T follicular helper cell (primary cell): Measurements from ENCODE around the gene ZNF853.
"Not testable (repeated sequence)": the region's sequence is repeated elsewhere in the genome, so short reads cannot be mapped to it uniquely, and the experiment has no call there.

Experiments
- DNase-seq: peaks from one replicate; pipeline ENCODE4 v3.0.0-alpha.2; 2020; ENCODE audit warnings: low read depth
- total RNA-seq, 2 experiments: gene quantifications; one replicate each; lab custom pipeline; 2026; lab: John Stamatoyannopoulos, UW

ZNF853 gene
- 4.0 to 8.1 reads per million in 2 experiments for total RNA-seq

DNA sequence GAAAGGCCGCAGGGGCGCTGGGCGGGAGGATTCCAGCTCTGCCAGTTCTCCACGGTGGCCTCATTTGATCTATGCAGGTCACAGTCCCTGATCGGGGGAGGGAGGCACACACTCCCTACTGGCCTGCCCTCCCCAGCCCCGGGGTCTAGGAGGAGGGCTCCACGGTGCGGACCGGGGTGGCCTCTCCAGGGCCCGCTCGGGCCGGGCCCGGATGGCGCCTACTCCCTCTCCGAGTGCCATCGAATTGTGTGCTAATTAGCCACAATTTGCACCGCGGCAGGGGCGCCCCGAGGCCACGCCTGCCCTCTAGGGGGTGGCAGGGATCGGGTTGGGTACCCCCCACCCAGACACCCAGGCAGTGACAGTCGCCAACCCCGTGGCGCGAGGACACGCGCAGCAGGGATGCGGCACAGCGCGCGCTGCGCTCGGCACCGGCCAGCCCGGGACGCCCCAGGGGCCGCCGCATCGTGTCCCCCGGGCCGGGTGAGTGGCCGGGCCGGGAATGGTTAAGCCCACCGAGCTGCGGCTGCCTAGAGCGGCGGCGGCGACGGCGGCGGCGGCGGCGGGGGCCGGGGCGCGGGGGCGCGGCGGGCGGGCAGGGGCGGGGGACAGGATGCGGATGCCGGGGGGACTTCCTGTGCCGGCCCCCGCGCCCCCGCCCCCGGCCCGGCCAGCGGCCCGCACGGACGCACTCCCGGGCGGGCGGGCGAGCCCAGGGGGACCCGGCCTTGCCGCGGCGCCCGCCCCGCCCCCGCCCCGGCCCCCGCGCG is at the start of gene ZNF853:
Gene ZNF853 (plus strand): TSS at position 658 of the 770 bp plus-strand sequence. CDS start 565 bp downstream, outside the sequence.
- DNase-seq, result no peak

- no peak for DNase-seq
These were observed 49.8 kb upstream of the ZNF853 start for GRCh38 chr7:6565655-6566054.

GRCh38 chr7:6567886-6568285 is 47.5 kb upstream of the ZNF853 start:
- DNase-seq, result no peak

GRCh38 chr7:6571160-6571779 is 44.1 kb upstream of the ZNF853 start:
- no peak for DNase-seq

DNA sequence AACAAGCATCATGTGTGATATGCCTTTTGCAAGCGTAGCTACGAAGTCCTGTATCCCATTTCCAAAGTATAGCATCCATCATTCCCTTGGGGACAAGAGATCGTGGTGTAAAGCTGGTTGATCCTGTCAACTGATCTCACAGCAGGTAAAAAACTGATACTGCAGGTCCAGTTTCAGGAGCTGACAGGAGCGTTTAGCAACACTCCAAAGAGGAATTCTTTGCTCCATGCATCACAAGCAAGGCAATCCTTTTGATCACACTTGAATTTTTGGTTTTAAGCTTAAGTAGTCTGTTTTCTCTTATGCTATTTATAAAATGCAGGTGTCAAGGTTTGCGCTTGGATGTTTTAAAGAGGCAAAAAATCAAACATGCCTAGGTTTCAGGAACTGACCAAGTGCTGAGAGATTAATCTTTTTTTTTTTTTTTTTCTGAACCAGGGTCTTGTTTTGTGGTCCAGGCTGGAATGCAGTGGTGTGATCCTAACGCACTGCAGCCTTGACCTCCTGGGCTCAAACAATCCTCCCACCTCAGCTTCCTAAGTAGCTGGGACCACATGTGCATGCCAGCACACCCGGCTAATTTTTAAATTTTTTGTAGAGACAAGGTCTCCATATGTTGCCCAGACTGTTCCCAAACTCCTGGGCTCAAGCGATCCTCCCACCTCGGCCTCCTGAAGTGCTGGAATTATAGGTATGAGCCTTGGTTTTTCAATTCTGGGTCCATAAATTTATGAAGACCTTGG is 40.0 kb upstream of the ZNF853 start:
- DNase-seq, result no peak

DNA sequence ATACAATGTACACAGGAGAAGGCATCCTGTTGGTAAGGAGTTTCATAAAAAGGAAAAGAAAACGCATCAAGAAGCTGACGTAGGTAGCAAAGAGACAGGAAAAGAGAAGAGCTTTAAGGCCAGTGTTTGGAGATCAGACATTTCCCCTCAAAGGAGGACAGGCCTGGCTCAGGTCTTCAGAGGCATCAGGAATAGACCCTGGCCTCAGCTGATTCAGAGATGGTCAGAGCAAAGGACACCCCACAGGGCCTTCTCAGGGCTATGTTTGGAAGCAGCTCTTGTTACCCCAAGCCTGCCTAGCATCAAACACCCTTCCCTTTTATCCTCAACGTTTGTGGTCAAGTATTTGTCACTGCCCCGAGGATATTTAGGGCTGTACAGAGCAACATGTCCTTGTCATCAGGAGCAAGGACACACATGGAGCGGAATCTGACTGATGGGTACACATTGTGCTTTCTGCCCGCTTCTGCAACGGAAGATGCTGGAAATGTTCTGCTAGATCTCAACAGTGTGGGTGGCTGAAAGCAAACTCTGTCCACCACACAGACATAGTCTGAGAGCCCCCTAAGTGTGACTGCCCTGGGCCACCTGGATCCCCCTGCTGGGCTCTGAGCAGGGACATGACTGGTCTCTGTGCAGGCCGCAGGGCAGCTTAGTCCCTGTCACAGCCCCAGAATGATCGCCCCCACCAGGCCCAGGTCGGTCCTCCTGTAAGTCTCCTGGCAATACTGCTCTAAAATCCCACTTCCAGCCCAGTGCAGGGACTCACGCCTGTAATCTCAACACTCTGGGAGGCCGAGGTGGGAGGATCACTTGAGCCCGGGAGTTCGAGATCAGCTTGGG is 39.2 kb upstream of the ZNF853 start:
- DNase-seq, result no peak

GRCh38 chr7:6576867-6577368 is 38.5 kb upstream of the ZNF853 start:
- DNase-seq, result not testable (repeated sequence)

DNA sequence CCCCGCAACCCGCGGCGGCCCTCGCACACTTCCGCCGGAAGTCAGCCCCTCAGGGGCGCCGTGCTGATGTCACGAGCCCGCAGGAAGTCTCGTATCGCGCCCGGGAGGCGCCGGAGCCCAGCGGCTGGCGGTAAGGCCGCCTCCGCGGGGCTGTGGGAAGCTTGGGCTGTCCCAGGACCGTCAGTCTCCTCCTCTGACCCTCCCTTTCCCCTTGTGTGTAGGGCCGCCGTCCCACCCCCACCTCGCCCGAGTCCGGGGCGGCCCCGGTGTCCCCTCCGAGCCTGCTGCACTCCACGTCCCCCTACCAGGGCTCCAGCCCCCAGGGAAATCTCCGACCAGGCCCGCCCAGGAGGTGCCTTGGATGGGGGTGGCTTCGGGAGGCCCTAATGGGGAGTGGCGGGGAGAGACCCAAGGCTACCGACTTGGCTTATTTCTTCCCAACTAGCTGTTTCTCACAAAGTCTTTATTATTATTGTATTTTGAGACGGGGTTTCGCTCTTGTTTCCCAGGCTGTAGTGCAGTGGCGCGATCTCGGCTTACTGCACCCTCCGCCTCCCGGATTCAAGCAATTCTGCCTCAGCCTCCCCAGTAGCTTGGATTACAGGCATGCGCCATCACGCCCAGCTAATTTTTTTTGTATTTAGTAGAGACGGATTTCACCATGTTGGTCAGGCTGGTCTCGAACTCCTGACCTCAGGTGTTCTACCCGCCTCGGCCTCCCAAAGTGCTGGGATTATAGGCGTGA is 37.9 kb upstream of the ZNF853 start, which contains the start of gene ZDHHC4:
Gene ZDHHC4 (plus strand): TSS at position 86 of the 745 bp plus-strand sequence. CDS start 3,108 bp downstream, outside the sequence.
- peak; percentile 75 for DNase-seq

GRCh38 chr7:6578114-6579084 is 37.0 kb upstream of the ZNF853 start:
- DNase-seq, result no peak

- DNase-seq, result no peak
These were observed 36.0 kb upstream of the ZNF853 start for GRCh38 chr7:6579446-6579845.

- DNase-seq, result not testable (repeated sequence)
These were observed 29.5 kb upstream of the ZNF853 start for GRCh38 chr7:6585746-6586432.

GRCh38 chr7:6588566-6588965 is 26.8 kb upstream of the ZNF853 start:
- DNase-seq, result no peak

DNA sequence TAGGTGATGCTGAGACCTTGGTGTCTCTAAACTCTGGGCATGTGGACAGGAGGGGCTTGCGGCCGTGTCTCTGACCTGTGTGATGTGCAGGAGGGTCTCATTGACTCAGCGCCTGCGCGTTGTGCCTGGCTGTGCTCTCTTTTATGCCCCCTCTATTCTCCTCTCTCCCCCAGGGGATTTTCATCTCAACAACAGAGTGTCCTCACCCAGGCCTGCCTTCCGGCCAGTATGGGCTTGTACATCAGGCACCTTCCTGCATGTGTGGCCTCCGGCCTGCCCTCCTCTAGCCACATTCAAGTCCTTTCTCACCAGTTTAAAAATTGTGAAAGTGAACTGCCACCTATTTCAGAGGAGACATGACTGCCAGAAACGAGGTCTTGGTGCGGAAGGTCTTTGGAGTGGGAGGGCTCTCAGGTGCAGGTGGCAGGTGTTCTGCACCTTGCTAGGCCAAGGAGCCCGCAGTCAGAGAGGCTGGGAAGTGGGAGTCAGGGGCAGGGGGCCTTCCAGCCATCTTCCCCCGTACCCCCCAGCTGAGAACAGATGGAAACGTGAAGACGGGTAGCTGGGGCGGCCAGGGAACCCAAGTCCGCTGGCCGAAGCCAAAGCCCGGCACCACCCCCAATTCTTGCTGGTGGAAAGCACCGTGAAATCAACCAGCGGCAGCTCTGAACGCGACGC is 26.1 kb upstream of the ZNF853 start:
- no peak for DNase-seq

- peak; percentile 72 for DNase-seq
These were observed 25.4 kb upstream of the ZNF853 start, which contains the start of gene INTS15 for GRCh38 chr7:6589829-6590644. TSS of gene INTS15 (plus strand) at chr7:6590021. CDS start at chr7:6590284, 263 bp downstream.

DNA sequence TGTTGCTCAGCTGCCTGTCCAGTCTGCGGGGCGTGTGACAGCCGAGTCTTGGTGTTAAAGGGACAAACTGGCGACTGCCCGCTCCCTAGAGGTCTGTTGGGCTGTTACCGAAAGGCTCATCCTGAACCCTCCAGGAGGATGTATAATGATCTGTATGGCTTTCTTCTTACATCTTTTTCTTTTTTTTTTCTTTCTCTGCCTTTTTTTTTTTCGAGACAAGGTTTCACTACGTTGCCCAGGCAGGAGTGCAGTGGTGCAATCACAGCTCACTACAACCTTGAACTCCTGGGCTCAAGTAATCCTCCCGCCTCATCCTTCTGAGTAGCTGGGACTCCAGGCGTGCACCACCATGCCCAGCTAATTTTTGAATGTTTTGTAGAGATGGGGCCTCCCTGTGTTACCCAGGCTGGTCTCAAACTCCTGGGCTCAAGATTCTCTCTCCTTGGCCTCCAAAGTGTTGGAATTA is 24.7 kb upstream of the ZNF853 start:
- no peak for DNase-seq

DNA sequence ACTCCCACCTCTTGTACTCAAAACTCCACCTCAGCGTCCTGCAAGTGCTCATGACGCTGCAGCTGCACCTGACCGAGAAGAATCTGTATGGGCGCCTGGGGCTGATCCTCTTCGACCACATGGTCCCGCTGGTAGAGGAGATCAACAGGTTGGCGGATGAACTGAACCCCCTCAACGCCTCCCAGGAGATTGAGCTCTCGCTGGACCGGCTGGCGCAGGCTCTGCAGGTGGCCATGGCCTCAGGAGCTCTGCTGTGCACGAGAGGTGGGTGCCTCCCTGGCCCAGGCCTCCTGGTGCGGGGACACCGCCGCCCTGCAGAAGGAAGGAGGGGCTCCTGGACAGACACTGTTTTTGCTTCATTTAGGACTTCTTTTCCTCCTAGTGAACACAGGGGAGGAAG is 15.3 kb upstream of the ZNF853 start:
- no peak for DNase-seq

GRCh38 chr7:6604458-6604857 is 11.0 kb upstream of the ZNF853 start:
- DNase-seq, result no peak
